ENCODE data around the gene VPS25.
A peak's percentile ranks its signal among the peaks of the same experiment; 100 is the strongest.
"Not testable (repeated sequence)": the region's sequence is repeated elsewhere in the genome, so short reads cannot be mapped to it uniquely, and the experiment has no call there.

The VPS25 gene

GRCh38 chr17:42773290-42774035, at the start of gene VPS25:
Gene VPS25, plus strand, starts transcription at chr17:42773449. Its CDS starts 27 bp downstream, at chr17:42773476.
- peak; percentile 84 for DNase-seq (ENCODE audit: low spot score)

- no peak for DNase-seq (ENCODE audit: low spot score)
These were observed 49.6 kb upstream of the VPS25 start for GRCh38 chr17:42723636-42724035.

DNA sequence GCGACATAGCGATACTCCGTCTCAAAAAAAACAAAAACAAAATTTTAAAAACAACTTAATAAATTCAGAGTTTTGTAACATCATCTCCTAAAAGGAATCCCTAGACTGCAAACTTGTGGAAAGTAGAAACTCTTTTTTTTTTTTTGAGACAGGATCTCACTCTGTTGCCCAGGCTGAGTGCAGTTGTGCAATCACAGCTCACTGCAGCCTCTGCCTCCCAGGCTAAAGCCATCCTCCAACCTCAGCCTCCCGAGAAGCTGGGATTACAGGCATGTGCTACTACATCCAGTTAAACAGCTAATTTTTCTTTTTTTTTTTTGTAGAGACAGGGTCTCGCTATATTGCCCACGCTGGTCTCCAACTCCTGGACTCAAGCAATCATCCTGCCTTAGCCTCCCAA, 48.1 kb upstream of the VPS25 start:
- no peak for DNase-seq (ENCODE audit: low spot score)

DNA sequence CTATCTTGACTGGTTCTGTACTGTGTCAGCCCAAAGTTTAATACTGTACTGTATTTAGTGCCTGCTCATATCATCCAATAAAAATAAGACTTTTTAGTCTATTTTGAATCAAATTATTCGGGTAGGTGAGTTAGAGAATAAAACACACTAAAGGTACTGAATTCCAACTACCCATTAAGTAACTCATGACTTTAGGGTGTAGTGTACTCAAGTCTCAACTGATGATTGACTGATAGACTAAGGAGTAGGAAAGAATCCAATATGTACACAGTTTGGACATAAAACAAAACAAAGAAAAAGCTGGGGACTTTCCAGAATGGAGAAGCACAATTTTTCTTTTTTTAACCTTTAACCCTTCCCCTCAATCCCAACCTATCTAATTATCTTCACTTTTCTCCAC, 32.5 kb upstream of the VPS25 start:
- DNase-seq (ENCODE audit: low spot score): no peak

GRCh38 chr17:42742916-42743315, 30.3 kb upstream of the VPS25 start:
- not testable (repeated sequence) for DNase-seq (ENCODE audit: low spot score)

DNA sequence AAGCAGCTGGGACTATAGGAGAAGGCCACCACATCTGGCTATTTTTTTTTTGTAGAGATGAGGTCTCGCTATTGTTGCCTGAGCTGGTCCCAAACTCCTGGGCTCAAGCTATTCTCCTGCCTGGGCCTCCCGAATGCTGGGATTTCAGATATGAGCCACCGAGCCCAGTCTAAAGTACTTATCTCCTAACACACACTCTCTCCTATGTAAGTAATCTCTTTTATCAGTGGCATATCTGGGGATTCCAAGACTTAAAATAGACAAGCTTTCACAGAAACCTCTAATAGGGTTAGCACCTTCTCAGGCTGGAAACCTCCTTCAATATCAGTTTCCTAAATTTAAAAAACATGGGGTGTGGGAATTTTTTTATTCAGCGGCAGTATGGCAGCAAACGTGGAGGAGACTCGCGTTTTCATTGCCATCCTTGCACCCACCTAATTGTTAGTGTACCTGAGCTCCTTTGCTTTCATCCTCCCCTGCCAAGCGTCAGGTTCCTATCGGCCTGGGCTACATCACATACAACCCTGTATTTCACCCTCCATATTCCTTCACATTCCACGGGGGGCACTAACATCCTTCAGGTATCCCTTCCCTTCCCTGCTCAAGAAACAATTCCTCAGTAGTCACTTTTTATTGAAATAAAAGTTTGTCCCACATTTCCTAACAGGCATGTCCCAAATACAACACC, 29.5 kb upstream of the VPS25 start:
- no peak for DNase-seq (ENCODE audit: low spot score)

DNA sequence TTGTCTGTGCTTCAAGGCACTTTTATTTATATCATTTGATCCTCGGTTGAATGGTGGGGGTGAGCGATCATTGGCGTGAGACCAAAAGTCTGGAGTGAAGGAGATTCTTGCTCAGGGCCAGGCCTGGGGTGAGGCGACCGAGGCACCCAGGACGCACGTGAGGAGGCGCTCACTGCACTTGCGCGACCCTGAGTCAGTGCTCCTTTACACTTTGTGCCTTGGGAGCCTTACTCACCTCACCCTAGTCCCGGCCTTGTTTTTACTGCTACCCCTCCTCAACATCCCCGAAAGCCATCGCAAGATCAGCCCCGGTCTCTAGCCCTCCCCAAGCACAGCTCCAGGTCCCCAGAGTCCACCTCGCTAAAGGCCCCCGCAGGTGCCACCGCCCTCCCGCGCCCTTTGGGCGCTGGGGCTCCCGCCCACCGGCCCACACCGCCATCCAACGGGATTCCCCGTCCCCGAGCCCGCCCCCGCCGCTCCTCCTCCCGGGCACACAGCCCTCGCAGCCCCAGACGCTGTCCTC, 28.9 kb upstream of the VPS25 start:
- peak; percentile 42 for DNase-seq (ENCODE audit: low spot score)

DNA sequence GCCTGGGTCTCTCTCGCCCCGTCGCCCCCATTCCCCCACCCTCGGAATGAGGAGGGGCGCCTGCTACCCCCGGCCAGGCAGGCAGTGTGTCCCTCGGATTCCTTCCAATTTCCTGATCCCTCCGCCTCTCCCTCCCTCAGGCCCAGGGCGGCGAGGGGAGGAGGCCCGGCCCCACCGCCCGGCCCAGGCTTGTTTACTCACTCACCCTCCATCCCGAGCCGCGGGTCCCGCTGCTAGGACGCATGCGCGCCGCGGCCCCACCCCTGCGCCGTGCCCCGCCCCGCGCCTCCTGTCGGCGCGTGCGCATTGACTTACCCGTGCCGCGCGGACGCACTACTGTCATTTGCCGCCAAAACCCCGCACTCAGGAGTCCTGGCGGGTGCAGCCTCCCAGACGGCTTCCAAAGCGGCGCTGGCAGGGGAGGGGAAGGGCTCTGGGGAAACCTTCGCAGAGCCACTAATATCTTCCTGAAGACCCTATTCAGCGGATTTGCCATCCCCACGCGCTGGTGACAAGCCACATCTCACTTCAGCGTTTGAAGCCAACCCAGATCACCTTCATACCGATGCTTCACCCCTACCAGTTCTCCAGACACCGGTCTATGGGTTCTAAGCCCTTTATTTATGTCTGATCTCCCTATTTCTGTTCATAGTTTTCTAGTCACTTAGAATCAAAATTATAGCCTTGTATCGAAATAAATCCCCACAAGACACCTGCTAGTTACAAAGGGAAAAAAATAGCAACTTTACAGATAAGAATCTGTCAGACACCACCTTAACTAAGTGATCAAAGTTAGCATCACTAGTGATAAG, 28.2 kb upstream of the VPS25 start, which contains the start of gene EZH1:
EZH1 (minus strand) TSS at position 235 of the 812 bp plus-strand sequence. CDS start 16,099 bp downstream, outside the sequence.
- DNase-seq (ENCODE audit: low spot score): peak; percentile 91

DNA sequence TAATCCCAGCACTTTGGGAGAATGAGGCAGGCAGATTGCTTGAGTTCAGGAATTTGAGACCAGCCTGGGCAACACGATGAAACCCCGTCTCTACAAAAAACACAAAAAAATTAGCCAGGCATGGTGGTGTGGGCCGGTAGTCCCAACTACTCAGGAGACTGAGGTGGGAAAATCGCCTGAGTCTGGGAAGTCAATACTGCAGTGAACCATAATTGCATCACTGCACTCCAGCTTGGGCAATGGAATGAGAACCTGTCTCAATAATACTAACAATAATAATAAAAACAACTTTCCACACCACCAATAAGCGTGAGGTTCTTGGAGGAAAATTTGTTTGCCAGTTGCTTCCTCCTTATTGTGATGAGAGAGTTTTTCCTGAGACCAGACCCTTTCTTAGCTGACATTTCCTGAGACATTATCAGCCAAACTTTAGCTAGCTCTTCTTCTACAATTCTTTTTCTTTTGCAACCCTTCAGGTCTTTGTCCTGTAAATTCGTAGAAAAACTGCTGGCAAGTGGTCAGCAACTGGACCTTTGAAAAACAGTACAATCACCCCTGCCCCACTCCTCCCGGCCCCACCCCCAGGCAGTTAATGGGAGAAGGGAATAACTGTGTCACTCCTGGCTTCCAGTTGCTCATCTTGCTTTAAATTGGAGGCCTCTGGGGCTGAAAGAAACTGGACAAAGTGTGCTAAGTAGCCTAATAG, 24.9 kb upstream of the VPS25 start:
- DNase-seq (ENCODE audit: low spot score): no peak

- DNase-seq (ENCODE audit: low spot score): no peak
These were observed 24.1 kb upstream of the VPS25 start for GRCh38 chr17:42748908-42749798.

DNA sequence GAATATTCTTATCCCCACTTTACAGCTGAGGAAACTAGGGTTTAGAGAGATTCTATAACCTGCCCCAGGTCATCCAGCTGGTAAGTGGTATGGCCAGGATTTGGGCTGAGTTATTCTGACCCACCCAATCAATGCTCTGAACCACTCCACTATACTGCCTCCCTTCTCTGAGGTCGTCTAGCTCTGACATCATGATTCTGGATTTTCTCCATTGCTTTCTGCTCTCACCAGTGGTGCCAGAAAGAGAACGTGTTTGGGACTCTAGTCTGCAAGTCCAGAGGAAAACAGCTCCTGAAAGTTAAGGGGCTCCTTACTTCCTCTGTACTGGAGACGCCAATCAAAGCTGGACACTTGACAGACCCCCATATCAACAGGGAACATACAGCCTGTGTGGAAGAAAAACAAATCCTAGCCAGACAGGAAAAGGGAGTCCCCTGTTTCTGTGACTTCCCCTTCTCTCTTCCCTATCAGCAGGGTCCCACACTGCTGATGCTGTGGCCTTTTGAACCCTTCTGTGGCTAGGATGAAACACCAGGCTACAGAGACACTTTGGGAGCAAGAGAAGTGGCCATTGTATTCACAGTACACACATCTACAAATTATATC, 22.4 kb upstream of the VPS25 start:
- no peak for DNase-seq (ENCODE audit: low spot score)

- no peak for DNase-seq (ENCODE audit: low spot score)
These were observed 21.6 kb upstream of the VPS25 start for GRCh38 chr17:42751628-42752027.

DNA sequence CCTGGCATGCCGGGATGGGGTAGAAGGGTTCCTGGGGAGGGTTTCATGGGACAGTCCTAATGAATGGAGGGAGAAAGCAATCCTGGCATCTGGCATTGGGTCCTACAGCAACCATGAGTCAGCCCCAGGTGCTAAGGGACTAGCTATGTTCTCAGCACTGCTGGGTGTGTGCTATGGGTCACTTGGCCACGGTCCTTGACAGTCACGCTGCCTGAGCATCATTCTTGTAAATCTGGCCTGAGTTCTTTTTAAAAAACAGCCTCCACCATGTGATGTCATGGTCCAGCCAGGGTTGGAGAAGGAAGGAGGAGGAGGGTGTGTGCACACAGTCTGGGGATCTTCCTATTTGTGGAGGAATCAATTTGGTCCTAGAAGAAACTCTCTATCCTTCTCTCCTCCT, 18.5 kb upstream of the VPS25 start:
- DNase-seq (ENCODE audit: low spot score): no peak

DNA sequence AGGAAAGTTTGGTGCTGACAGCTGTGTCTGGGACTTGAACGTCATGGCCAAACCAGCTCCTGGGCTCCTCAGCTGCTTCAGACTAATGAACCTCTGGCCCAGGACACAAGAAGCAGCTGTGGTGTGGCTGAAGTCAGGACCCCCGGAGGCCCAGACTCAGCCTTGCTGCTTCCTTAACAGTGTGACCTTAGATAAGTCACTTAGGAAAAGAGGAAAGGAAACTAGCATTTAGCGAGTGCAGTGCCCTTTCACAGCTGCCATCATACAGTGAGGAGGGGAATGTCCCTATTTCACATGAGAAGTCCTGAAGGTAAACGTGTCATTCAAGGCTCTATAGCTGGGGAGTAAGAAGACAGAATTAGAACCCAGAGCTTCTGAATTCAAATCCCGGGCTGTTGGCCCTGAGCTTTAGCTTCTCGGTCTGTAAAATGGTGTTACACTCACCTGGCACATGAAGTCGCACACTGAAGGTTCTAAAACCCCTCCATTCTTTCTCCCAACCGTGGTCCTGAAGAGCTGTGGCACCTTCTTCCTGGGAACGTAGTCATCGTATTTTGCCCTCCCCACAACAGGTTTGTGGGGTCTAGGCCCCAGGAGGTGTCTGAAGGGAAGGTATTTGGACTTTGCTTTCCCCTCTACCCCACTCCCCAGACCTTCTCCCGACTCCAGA, 13.1 kb upstream of the VPS25 start:
- no peak for DNase-seq (ENCODE audit: low spot score)

GRCh38 chr17:42760652-42761581, 12.3 kb upstream of the VPS25 start, which contains the start of gene RAMP2:
Gene RAMP2, plus strand, starts transcription at chr17:42761227. Its CDS starts 35 bp downstream, at chr17:42761262.
- DNase-seq (ENCODE audit: low spot score): no peak

DNA sequence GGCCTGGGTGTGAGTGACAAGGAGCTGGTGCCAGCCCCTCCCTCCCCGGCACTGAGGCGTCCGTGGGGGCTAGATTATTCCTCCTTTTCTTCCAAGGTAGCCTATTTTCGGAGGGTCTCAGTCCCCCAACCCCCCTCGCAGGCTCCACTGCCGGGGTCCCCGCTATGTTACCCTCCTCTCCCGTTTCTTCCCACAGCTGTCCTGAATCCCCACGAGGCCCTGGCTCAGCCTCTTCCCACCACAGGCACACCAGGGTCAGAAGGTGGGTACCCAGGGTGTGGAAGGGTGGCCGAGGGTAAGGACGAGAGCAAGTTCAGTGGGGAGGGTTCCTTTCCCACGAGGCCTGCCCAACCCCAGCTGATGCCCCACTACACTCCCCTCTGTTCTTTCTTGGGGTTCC, 11.6 kb upstream of the VPS25 start:
- DNase-seq (ENCODE audit: low spot score): no peak

GRCh38 chr17:42766124-42766523, 7.1 kb upstream of the VPS25 start:
- no peak for DNase-seq (ENCODE audit: low spot score)

DNA sequence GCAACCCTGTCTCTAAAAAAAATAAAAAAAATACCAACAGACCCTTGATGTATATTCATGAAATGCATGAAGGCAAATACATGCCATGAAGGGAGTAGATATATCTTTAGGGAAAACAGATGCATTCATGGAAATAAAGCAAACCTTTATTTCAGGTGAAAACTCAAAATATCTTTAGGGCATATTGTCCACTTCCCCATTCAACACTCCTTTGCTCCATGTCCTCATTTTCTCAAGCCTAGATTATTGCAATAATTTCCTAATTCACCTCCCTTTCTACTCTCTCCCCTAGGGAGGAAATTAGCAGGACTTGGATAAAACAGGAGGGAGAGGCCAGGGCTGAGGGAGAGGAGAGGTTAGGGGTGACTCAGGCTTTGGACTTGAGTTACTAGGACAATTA, 5.7 kb upstream of the VPS25 start:
- no peak for DNase-seq (ENCODE audit: low spot score)
